HepG2 (cell line): ENCODE results near the gene PRTN3. TPM values are rescaled to one million over a fixed set of nuclear protein-coding genes. Genes with fewer than 3 reads are reported as not detected.

Experiments used
- ATAC-seq: fragments of 200-7000 bp; cut with Tn5 transposase; 3 replicates; pipeline ENCODE4 v1.9.1; 2020; ENCODE audit warnings: mild to moderate bottlenecking, moderate library complexity
- BruUV-seq: library from RNA; stranded (reverse); fragments of 400-500 nt; replicated peaks from 2 replicates; lab custom pipeline; 2021; lab: Mats Ljungman, UMichigan
- CTCF ChIA-PET: fragments of 300-600 bp; formaldehyde crosslinking; extraction: SDS; loops from one replicate; lab custom pipeline; 2021; ENCODE audit warnings: low total read pairs, inconsistent platforms, low intra/inter-chr PET ratio; lab: Yijun Ruan, JAX
- POLR2A ChIA-PET: fragments of 350-600 bp; sonication (Branson Sonifier 250); formaldehyde crosslinking; loops from one replicate; lab custom pipeline; 2020; ENCODE audit warnings: antibody characterized with exemption, inconsistent platforms; lab: Yijun Ruan, JAX
- DNase-seq: peaks from one replicate; pipeline ENCODE4 v3.0.0-alpha.2; 2015; ENCODE audit warnings: low spot score
- FAIRE-seq: peaks from 3 replicates; lab custom pipeline; 2011; peaks lifted over from hg19 to GRCh38; lab: Jason Lieb, UNC
- H2AFZ ChIP-seq: one replicate; pipeline ENCODE4 v1.6.1; 2011; ENCODE audit warnings: low read length, inconsistent platforms
- H3K27ac ChIP-seq: fragments of 300-600 bp; 3 replicates; pipeline ENCODE4 v1.8.0; 2011; ENCODE audit warnings: mixed run types, mild to moderate bottlenecking, mixed read lengths, low read length, inconsistent platforms; ENCODE audit not compliant: insufficient read depth; ENCODE audit errors: extremely low read length
- H3K27me3 ChIP-seq, 2 experiments: fragments of 200-600 bp in 1 of 2; 2 replicates in 1 of 2; 3 replicates in 1 of 2; pipeline versions ENCODE4 v1.6.0 to v1.8.0; 2011; ENCODE audit warnings: low read length in 2 of 2, mild to moderate bottlenecking in 2 of 2, moderate library complexity in 2 of 2, inconsistent platforms in 1 of 2; ENCODE audit not compliant: insufficient read depth in 2 of 2, control insufficient read depth in 1 of 2
- H3K36me3 ChIP-seq, 2 experiments: fragments of 200-600 bp in 1 of 2; replicated peaks in 1 of 2; 2 replicates in 1 of 2; 3 replicates in 1 of 2; pipeline versions ENCODE4 v1.5.1 to v1.8.0; 2011; ENCODE audit warnings: low read length in 2 of 2, inconsistent platforms in 1 of 2; ENCODE audit not compliant: insufficient read depth in 2 of 2, control insufficient read depth in 1 of 2
- H3K4me1 ChIP-seq: 2 replicates; pipeline ENCODE4 v1.5.1; 2012; ENCODE audit warnings: low read length, inconsistent platforms; ENCODE audit not compliant: insufficient read depth
- H3K4me2 ChIP-seq: 2 replicates; pipeline ENCODE4 v1.6.0; 2011; ENCODE audit warnings: low read depth, low read length, inconsistent platforms
- H3K4me3 ChIP-seq, 3 experiments: fragments of 200-600 bp in 1 of 3; sonication (generic), shearing (Covaris generic) in 1 of 3; replicated peaks in 1 of 3; 2 replicates each; pipeline ENCODE4 v1.5.1; 2011 to 2016; ENCODE audit warnings: low read length in 3 of 3, inconsistent platforms in 2 of 3, low read depth in 2 of 3, mild to moderate bottlenecking in 2 of 3, control low read depth in 1 of 3, mixed read lengths in 1 of 3; ENCODE audit not compliant: insufficient read depth in 1 of 3
- H3K79me2 ChIP-seq: one replicate; pipeline ENCODE4 v1.6.1; 2011; ENCODE audit warnings: low read length, inconsistent platforms; ENCODE audit not compliant: insufficient read depth
- H3K9ac ChIP-seq: 2 replicates; pipeline ENCODE4 v1.6.0; 2011; ENCODE audit warnings: mild to moderate bottlenecking, low read depth, low read length, inconsistent platforms; ENCODE audit not compliant: insufficient read depth
- H3K9me3 ChIP-seq: 2 replicates; pipeline ENCODE4 v1.5.1; 2012; ENCODE audit warnings: mild to moderate bottlenecking, low read length
- H4K20me1 ChIP-seq: 2 replicates; pipeline ENCODE4 v1.6.0; 2011; ENCODE audit warnings: inconsistent platforms, mild to moderate bottlenecking, low read length, moderate library complexity; ENCODE audit not compliant: insufficient read depth
- JARID2 ChIP-seq: sonication (generic); formaldehyde crosslinking; IDR thresholded peaks from 2 replicates; pipeline ENCODE4 v1.8.1; 2023; ENCODE audit warnings: missing genetic modification reagents, inconsistent platforms; ENCODE audit not compliant: insufficient replicate concordance
- MAZ ChIP-seq, 2 experiments: sonication (generic) in 1 of 2; formaldehyde crosslinking in 1 of 2; IDR thresholded peaks; 2 replicates each; pipeline versions ENCODE4 v1.5.0 to v1.6.1; 2012 to 2020; ENCODE audit warnings: low read depth in 2 of 2, mild to moderate bottlenecking in 2 of 2, borderline replicate concordance in 1 of 2, improper control_type of control experiment in 1 of 2, low read length in 1 of 2, missing genetic modification reagents in 1 of 2, moderate library complexity in 1 of 2
- RAD51 ChIP-seq: fragments of 450-650 bp; IDR thresholded peaks from 2 replicates; pipeline ENCODE4 v1.6.1; 2016; ENCODE audit warnings: borderline replicate concordance
- ZBTB38 ChIP-seq: sonication (generic); formaldehyde crosslinking; IDR thresholded peaks from 2 replicates; pipeline ENCODE4 v1.5.1; 2020; ENCODE audit warnings: mild to moderate bottlenecking, missing genetic modification reagents
- ZNF34 ChIP-seq: sonication (generic); formaldehyde crosslinking; IDR thresholded peaks from 2 replicates; pipeline ENCODE4 v1.4.0; 2020; ENCODE audit warnings: mild to moderate bottlenecking, missing genetic modification reagents, borderline replicate concordance
- ZNF563 ChIP-seq: sonication (generic); formaldehyde crosslinking; IDR thresholded peaks from 2 replicates; pipeline ENCODE4 v1.8.0; 2022; ENCODE audit warnings: mild to moderate bottlenecking, moderate library complexity, missing genetic modification reagents
- ZNF570 ChIP-seq: sonication (generic); formaldehyde crosslinking; IDR thresholded peaks from 2 replicates; pipeline ENCODE4 v1.4.0; 2020; ENCODE audit warnings: mild to moderate bottlenecking, missing genetic modification reagents, borderline replicate concordance
- WGBS: methylation state at CpG from one replicate; pipeline ENCODE4 v1.1.6; 2017; ENCODE audit warnings: low lambda C conversion rate; 5-methylcytosine and 5-hydroxymethylcytosine counted together
- in situ Hi-C: cut with HindIII; loops from 2 replicates; pipeline ENCODE4 v1.10.0; 2017; ENCODE audit warnings: low pct_unique_long_range_greater_than_20kb; ENCODE audit not compliant: extremely low pct_ligation_motif_present
- intact Hi-C: fragments of 100-400 bp; cut with micrococcal nuclease; formaldehyde crosslinking; loops from one replicate; pipeline ENCODE4 v1.10.0; 2022; ENCODE audit not compliant: unreplicated experiment
- polyA plus RNA-seq, 8 experiments: library from polyadenylated mRNA; depleted of rRNA in 3 of 8; stranded (reverse) in 7 of 8; unstranded in 1 of 8; fragments of >200 nt; fragmentation: Illumina TruSeq in 4 of 8; extraction: Trizol in 4 of 8; gene quantifications; 2 replicates each; pipeline versions ENCODE4 v1.2.1 to v1.2.3, GENCODE V29; 2011 to 2016; ENCODE audit warnings: low read depth in 4 of 8, missing spikeins in 1 of 8, mixed read lengths in 1 of 8; ENCODE audit not compliant: insufficient read depth in 1 of 8
- total RNA-seq, 5 experiments: library from RNA; depleted of rRNA; stranded (reverse); fragments of >200 nt; fragmentation: Illumina TruSeq; extraction: Trizol; gene quantifications; 2 replicates each; pipeline ENCODE4 v1.2.3, GENCODE V29; 2016; ENCODE audit warnings: low read depth in 1 of 5
- TF ChIP-seq, protein P1 (sequence below): sonication (generic); formaldehyde crosslinking; IDR thresholded peaks from 2 replicates; pipeline ENCODE4 v1.5.1; 2020; ENCODE audit warnings: mild to moderate bottlenecking, missing genetic modification reagents, borderline replicate concordance
- TF ChIP-seq, protein P2 (sequence below): sonication (generic); formaldehyde crosslinking; IDR thresholded peaks from 2 replicates; pipeline ENCODE4 v1.8.0; 2022; ENCODE audit warnings: missing genetic modification reagents, mild to moderate bottlenecking, borderline replicate concordance
- TF ChIP-seq, protein P3 (sequence below): sonication (generic); formaldehyde crosslinking; conservative IDR thresholded peaks from 2 replicates; pipeline ENCODE4 v1.4.0; 2020; ENCODE audit warnings: missing genetic modification reagents
- TF ChIP-seq, protein P4 (sequence below): IDR thresholded peaks from 2 replicates; pipeline ENCODE4 v1.6.1; 2016; ENCODE audit warnings: low read depth
- TF ChIP-seq, protein P5 (sequence below): sonication (generic); formaldehyde crosslinking; IDR thresholded peaks from 2 replicates; pipeline ENCODE4 v1.8.1; 2023; ENCODE audit warnings: missing genetic modification reagents, mild to moderate bottlenecking, borderline replicate concordance

Gene PRTN3
- total and polyA plus RNA-seq, 2 of the 13 experiments (the other 11 are each of a cell fraction or from before 2014, with no cell fraction given), result not detected

DNA sequence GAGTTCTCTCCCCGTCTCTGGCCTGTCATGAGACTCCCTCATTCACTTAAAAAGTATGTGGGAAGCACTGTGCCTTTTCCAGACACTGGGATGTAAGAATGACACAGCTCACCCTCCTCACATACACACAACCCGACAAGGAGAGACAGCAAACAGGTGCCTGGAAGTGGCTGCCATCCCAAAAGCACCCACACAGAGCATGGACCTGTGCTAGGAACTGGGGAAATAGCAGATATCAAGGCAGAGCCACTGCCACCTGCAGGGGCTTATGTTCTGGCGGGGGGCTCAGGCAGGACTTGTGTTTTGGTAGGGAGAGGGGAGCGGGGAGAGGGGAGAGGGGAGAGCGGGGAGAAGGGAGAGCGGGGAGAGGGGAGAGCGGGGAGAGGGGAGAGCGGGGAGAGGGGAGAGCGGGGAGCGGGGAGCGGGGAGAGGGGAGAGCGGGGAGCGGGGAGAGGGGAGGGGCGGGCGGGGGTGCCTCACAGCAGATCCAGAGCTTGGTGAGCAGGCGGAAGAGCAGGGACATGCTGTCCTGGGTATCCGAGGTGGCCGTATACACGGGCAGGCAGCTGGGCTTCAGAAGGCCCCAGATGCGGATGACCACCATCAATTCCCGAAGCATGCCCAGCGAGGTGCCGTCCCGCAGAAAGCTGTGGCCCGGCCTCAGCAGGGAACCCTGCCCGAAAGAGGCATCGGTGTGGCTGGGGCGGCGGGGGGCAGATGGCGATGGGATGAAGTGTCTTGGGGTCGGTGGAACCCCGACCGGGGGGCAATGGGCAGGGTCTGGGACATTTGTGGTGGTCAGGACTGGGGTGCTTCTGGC lies 30.9 kb downstream of the PRTN3 start:
- Histone ChIP-seq H3K9me3 (no peaks in the 10 kb centered on the region), H3K79me2 (no peaks in the 10 kb centered on the region), H3K4me1 (no peaks in the 10 kb centered on the region), H3K4me3 (no peak overlapping the region), H4K20me1 (no peaks in the 10 kb centered on the region), H3K36me3 (peaks cover 5 to 12% of the 10 kb centered on the region in 2 experiments; a peak in 3 of 5 replicates), H2AFZ (no peak overlapping the region), H3K4me2 (no peak overlapping the region), H3K27me3 (no peaks in the 10 kb centered on the region), H3K27ac (peak overlapping the region; percentile 40), H3K9ac (no peak overlapping the region)
- POLR2A ChIA-PET, result no interaction called here
- WGBS, result 80% methylated on average over 29 of the region's 33 CpGs
- FAIRE-seq (no peak), ATAC-seq (peak; percentile 66), DNase-seq (peak; percentile 44)
- in situ Hi-C loops (no loop called here), intact Hi-C loops (no loop called here)
- BruUV-seq, result no TSS peak
- CTCF ChIA-PET, result no interaction called here
- TF ChIP-seq RAD51 (no peak), MAZ (IDR thresholded peaks at IDR 0.05; ENCODE audit: borderline replicate concordance, low read depth, low read length) (peak; percentile 66; the same call in 1 of the 2 replicates), MAZ (CRISPR knock-in tag; IDR thresholded peaks at IDR 0.05; ENCODE audit: low read depth) (no peak), ZNF563 (CRISPR knock-in tag) (no peak), ZNF570 (CRISPR knock-in tag) (no peak), JARID2 (CRISPR knock-in tag) (no peak), ZNF34 (CRISPR knock-in tag) (no peak), ZBTB38 (peak; percentile 88)
- TF ChIP-seq, protein P1, sequence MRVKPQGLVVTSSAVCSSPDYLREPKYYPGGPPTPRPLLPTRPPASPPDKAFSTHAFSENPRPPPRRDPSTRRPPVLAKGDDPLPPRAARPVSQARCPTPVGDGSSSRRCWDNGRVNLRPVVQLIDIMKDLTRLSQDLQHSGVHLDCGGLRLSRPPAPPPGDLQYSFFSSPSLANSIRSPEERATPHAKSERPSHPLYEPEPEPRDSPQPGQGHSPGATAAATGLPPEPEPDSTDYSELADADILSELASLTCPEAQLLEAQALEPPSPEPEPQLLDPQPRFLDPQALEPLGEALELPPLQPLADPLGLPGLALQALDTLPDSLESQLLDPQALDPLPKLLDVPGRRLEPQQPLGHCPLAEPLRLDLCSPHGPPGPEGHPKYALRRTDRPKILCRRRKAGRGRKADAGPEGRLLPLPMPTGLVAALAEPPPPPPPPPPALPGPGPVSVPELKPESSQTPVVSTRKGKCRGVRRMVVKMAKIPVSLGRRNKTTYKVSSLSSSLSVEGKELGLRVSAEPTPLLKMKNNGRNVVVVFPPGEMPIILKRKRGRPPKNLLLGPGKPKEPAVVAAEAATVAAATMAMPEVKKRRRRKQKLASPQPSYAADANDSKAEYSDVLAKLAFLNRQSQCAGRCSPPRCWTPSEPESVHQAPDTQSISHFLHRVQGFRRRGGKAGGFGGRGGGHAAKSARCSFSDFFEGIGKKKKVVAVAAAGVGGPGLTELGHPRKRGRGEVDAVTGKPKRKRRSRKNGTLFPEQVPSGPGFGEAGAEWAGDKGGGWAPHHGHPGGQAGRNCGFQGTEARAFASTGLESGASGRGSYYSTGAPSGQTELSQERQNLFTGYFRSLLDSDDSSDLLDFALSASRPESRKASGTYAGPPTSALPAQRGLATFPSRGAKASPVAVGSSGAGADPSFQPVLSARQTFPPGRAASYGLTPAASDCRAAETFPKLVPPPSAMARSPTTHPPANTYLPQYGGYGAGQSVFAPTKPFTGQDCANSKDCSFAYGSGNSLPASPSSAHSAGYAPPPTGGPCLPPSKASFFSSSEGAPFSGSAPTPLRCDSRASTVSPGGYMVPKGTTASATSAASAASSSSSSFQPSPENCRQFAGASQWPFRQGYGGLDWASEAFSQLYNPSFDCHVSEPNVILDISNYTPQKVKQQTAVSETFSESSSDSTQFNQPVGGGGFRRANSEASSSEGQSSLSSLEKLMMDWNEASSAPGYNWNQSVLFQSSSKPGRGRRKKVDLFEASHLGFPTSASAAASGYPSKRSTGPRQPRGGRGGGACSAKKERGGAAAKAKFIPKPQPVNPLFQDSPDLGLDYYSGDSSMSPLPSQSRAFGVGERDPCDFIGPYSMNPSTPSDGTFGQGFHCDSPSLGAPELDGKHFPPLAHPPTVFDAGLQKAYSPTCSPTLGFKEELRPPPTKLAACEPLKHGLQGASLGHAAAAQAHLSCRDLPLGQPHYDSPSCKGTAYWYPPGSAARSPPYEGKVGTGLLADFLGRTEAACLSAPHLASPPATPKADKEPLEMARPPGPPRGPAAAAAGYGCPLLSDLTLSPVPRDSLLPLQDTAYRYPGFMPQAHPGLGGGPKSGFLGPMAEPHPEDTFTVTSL, result no peak
- TF ChIP-seq, protein P2, sequence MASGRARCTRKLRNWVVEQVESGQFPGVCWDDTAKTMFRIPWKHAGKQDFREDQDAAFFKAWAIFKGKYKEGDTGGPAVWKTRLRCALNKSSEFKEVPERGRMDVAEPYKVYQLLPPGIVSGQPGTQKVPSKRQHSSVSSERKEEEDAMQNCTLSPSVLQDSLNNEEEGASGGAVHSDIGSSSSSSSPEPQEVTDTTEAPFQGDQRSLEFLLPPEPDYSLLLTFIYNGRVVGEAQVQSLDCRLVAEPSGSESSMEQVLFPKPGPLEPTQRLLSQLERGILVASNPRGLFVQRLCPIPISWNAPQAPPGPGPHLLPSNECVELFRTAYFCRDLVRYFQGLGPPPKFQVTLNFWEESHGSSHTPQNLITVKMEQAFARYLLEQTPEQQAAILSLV, result no peak
- TF ChIP-seq, protein P3, sequence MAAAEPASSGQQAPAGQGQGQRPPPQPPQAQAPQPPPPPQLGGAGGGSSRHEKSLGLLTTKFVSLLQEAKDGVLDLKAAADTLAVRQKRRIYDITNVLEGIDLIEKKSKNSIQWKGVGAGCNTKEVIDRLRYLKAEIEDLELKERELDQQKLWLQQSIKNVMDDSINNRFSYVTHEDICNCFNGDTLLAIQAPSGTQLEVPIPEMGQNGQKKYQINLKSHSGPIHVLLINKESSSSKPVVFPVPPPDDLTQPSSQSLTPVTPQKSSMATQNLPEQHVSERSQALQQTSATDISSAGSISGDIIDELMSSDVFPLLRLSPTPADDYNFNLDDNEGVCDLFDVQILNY (CRISPR knock-in tag), result no peak
- TF ChIP-seq, protein P4, sequence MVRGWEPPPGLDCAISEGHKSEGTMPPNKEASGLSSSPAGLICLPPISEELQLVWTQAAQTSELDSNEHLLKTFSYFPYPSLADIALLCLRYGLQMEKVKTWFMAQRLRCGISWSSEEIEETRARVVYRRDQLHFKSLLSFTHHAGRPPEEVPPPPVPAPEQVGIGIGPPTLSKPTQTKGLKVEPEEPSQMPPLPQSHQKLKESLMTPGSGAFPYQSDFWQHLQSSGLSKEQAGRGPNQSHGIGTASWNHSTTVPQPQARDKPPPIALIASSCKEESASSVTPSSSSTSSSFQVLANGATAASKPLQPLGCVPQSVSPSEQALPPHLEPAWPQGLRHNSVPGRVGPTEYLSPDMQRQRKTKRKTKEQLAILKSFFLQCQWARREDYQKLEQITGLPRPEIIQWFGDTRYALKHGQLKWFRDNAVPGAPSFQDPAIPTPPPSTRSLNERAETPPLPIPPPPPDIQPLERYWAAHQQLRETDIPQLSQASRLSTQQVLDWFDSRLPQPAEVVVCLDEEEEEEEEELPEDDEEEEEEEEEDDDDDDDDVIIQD (CRISPR knock-in tag), result no peak
- TF ChIP-seq, protein P5, sequence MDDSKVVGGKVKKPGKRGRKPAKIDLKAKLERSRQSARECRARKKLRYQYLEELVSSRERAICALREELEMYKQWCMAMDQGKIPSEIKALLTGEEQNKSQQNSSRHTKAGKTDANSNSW (CRISPR knock-in tag), result no peak
